Urinary bladder (tissue), 4 donors: ENCODE measurements around the gene POMGNT1. TPM values are rescaled to one million over a fixed set of nuclear protein-coding genes. Genes with fewer than 3 reads are reported as not detected.
"Not testable (repeated sequence)": the region's sequence is repeated elsewhere in the genome, so short reads cannot be mapped to it uniquely, and the experiment has no call there.

ENCODE experiments used
- DNase-seq: peaks from one replicate; pipeline ENCODE4 v3.0.0-alpha.2; 2015; ENCODE audit errors: extremely low spot score
- H3K27ac ChIP-seq: one replicate; pipeline ENCODE4 v1.5.1; 2013; ENCODE audit warnings: low read depth, mild to moderate bottlenecking, moderate library complexity
- H3K36me3 ChIP-seq: one replicate; pipeline ENCODE4 v1.6.1; 2013; ENCODE audit warnings: mild to moderate bottlenecking, moderate library complexity; ENCODE audit not compliant: insufficient read depth
- H3K4me1 ChIP-seq: one replicate; pipeline ENCODE4 v1.6.1; 2013; ENCODE audit warnings: mild to moderate bottlenecking, moderate library complexity; ENCODE audit not compliant: insufficient read depth
- H3K4me3 ChIP-seq: one replicate; pipeline ENCODE4 v1.5.1; 2013; ENCODE audit warnings: low read depth, low read length
- WGBS: extraction: QIAGEN DNeasy Blood & Tissue Kit; methylation state at CpG from one replicate; pipeline ENCODE4 v1.1.7; 2013; 5-methylcytosine and 5-hydroxymethylcytosine counted together
- polyA plus RNA-seq: library from polyadenylated mRNA; stranded (reverse); fragments of 200-250 nt; gene quantifications from one replicate; pipeline ENCODE4 v1.2.3, GENCODE V29; 2013
- total RNA-seq: library from RNA; depleted of rRNA; stranded (reverse); fragments of >200 nt; gene quantifications from one replicate; pipeline ENCODE4 v1.2.3, GENCODE V29; 2014
- donor health status: healthy with polysubstance abuse.
- donor health status: healthy.

Gene POMGNT1
- total and polyA plus RNA-seq, 2 donors: 20.0 to 41.0 TPM

DNA sequence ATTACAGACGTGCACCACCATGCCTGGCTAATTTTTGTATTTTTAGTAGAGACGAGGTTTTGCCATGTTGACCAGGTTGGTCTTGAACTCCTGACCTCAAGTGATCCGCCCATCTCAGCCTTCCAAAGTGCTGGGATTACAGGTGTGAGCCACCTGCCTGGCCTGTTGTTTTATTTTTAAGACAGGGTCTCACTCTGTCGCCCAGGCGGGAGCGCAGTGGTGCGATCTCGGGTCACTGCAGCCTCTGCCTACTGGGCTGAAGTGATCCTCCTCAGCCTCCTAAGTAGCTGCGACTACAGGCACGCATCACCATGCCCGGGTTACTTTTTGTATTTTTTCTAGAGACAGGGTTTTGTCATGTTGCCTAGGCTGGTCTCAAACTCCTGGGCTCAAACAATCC is 24.8 kb upstream of the POMGNT1 start:
- H3K4me1 ChIP-seq, H3K27ac ChIP-seq, DNase-seq, H3K4me3 ChIP-seq, H3K36me3 ChIP-seq: not testable (repeated sequence)
- 78% methylated on average over 11 of the region's 11 CpGs for WGBS

GRCh38 chr1:46221749-46222148 is 23.5 kb upstream of the POMGNT1 start:
- Histone ChIP-seq H3K4me3 (no peak overlapping the region), H3K27ac (no peak overlapping the region), H3K36me3 (no peaks in the 10 kb centered on the region), H3K4me1 (no peaks in the 10 kb centered on the region)
- 49% methylated on average over 4 of the region's 4 CpGs for WGBS
- no peak for DNase-seq

DNA sequence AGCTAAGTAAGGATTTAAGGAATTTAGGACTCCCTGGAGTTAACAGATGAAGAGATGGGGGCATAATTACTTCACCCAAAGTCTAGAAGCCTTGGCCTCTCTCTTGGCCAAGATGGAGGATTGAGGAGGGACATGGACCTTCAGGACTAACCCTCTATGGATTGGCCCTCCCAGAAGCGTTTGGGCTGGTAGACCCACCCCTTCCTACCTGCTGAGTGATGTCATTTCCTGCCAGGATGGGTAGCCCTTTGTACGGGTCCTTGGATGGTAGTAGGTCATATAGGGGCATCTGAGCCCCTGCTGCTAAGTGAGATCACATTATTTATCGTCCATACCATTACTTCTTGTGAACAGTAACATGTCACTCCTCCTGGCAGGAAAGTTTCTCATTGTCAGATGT is 22.6 kb upstream of the POMGNT1 start:
- Histone ChIP-seq H3K4me1 (no peaks in the 10 kb centered on the region), H3K27ac (no peak overlapping the region), H3K36me3 (no peaks in the 10 kb centered on the region), H3K4me3 (no peak overlapping the region)
- WGBS: 85% methylated on average over 3 of the region's 3 CpGs
- no peak for DNase-seq

DNA sequence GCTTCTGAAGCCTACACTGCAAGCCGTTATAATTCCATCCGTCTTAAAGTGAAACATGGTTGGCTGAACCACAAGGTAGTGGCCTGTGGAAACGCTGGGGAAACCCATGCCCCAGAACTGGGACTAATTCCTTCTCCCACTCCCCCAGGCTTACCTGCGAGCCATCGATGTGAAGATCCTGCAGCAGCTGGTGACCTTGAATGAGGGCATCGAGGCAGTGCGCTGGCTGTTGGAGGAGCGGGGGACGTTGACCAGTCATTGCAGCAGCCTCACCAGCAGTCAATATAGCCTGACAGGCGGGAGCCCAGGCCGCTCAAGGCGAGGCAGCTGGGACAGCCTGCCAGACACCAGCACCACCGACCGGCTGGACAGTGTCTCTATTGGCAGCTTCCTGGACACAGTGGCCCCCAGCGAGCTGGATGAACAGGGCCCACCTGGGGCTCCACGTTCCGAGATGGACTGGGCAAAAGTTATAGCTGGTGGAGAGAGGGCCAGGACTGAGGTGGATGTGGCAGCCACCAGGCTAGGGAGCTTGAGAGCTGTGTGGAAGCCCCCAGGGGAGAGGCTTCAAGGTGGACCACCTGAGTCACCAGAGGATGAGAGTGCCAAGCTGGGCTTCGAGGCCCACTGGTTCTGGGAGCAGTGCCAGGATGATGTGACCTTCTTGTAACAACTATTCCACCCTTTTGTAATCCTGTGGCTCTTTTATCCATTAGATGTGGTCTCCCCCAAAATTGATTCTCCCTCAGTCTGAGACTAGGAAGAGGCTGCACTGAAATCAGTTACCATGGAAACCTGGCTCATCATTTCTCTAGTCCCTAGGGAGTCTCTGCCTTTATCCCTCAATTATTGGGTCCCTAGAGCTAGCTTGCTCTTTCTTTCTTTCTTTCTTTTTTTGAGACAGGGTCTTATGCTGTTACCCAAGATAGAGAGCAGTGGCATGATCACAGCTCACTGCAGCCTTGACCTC is 21.6 kb upstream of the POMGNT1 start:
- no peak overlapping the region for H3K27ac ChIP-seq
- no peaks in the 10 kb centered on the region for H3K4me1 ChIP-seq
- peaks cover 2% of the 10 kb centered on the region for H3K36me3 ChIP-seq
- H3K4me3 ChIP-seq: no peak overlapping the region
- no peak for DNase-seq
- WGBS: 77% methylated on average over 18 of the region's 18 CpGs

- peak; percentile 68 for DNase-seq
- Histone ChIP-seq H3K4me1 (no peaks in the 10 kb centered on the region), H3K27ac (no peak overlapping the region), H3K4me3 (no peak overlapping the region), H3K36me3 (peaks cover 2% of the 10 kb centered on the region)
- 82% methylated on average over 8 of the region's 8 CpGs for WGBS
These were observed 20.2 kb upstream of the POMGNT1 start for GRCh38 chr1:46218443-46218842.

DNA sequence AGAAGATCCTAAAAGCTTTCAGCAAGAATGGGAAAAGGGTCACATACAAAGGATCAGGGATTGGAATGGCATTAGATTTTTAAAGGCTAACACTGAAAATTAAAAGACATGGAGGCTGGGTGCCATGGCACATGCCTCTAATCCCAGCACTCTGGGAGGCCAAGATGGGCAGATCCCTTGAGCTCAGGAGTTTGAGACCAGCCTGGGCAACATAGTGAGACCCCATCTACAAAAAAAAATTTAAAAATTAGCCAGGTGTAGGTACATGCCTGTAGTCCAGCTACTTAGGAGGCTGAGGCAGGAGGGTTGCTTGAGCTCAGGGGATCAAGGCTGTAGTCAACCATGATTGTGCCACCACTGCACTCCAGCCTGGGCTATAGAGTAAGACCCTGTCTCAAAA is 17.3 kb upstream of the POMGNT1 start:
- DNase-seq: no peak
- Histone ChIP-seq H3K27ac (no peak overlapping the region), H3K4me3 (no peak overlapping the region), H3K36me3 (peaks cover 2% of the 10 kb centered on the region), H3K4me1 (no peaks in the 10 kb centered on the region)

DNA sequence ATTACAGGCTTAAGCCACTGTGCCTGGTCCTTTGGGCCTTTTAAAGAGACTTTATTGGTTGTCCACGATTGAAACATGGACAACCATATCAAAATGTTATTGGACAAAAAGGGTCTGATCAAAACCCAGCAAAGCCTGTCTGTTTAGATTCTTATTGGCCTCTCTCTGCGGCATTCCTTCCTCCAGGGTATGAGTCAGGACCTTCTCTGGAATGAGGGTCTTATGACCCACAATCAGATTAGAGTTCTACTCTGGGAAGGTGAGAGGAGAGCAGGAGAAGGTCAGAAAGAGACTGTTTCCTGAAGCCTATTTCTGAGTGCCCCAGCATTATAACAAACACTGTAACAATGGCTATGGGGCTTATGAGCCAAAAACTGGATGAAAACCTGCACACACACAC is 12.8 kb upstream of the POMGNT1 start:
- DNase-seq: no peak
- H3K27ac ChIP-seq: no peak overlapping the region
- no peak overlapping the region for H3K4me3 ChIP-seq
- WGBS: 61% methylated on average over 2 of the region's 2 CpGs
- H3K36me3 ChIP-seq: peaks cover 2% of the 10 kb centered on the region
- no peaks in the 10 kb centered on the region for H3K4me1 ChIP-seq

- peaks cover 2% of the 10 kb centered on the region for H3K36me3 ChIP-seq
- H3K4me3 ChIP-seq: no peak overlapping the region
- peaks cover 3% of the 10 kb centered on the region for H3K4me1 ChIP-seq
- no peak for DNase-seq
- WGBS: 94% methylated on average over 3 of the region's 3 CpGs
- no peak overlapping the region for H3K27ac ChIP-seq
These were observed 12.3 kb upstream of the POMGNT1 start for GRCh38 chr1:46210561-46210960.

GRCh38 chr1:46206399-46206798 is 8.2 kb upstream of the POMGNT1 start:
- Histone ChIP-seq H3K4me3 (no peak overlapping the region), H3K27ac (no peak overlapping the region), H3K36me3 (no peaks in the 10 kb centered on the region), H3K4me1 (peaks cover 3% of the 10 kb centered on the region)
- 79% methylated on average over 2 of the region's 2 CpGs for WGBS
- no peak for DNase-seq

GRCh38 chr1:46205791-46206190 is 7.6 kb upstream of the POMGNT1 start:
- H3K36me3 ChIP-seq: no peaks in the 10 kb centered on the region
- no peak overlapping the region for H3K27ac ChIP-seq
- H3K4me1 ChIP-seq: peaks cover 3% of the 10 kb centered on the region
- H3K4me3 ChIP-seq: no peak overlapping the region
- 53% methylated on average over 3 of the region's 3 CpGs for WGBS
- DNase-seq: no peak

- H3K4me1 ChIP-seq: peaks cover 3% of the 10 kb centered on the region
- no peak overlapping the region for H3K4me3 ChIP-seq
- no peak overlapping the region for H3K27ac ChIP-seq
- WGBS: 72% methylated on average over 3 of the region's 3 CpGs
- no peaks in the 10 kb centered on the region for H3K36me3 ChIP-seq
- no peak for DNase-seq
These were observed 6.9 kb upstream of the POMGNT1 start for GRCh38 chr1:46205141-46205540.

GRCh38 chr1:46204406-46204742 is 6.1 kb upstream of the POMGNT1 start:
- Histone ChIP-seq H3K27ac (no peak overlapping the region), H3K4me3 (peak overlapping the region; percentile 80), H3K36me3 (no peaks in the 10 kb centered on the region), H3K4me1 (peaks cover 3% of the 10 kb centered on the region)
- DNase-seq: no peak
- WGBS: 28% methylated on average over 5 of the region's 5 CpGs

DNA sequence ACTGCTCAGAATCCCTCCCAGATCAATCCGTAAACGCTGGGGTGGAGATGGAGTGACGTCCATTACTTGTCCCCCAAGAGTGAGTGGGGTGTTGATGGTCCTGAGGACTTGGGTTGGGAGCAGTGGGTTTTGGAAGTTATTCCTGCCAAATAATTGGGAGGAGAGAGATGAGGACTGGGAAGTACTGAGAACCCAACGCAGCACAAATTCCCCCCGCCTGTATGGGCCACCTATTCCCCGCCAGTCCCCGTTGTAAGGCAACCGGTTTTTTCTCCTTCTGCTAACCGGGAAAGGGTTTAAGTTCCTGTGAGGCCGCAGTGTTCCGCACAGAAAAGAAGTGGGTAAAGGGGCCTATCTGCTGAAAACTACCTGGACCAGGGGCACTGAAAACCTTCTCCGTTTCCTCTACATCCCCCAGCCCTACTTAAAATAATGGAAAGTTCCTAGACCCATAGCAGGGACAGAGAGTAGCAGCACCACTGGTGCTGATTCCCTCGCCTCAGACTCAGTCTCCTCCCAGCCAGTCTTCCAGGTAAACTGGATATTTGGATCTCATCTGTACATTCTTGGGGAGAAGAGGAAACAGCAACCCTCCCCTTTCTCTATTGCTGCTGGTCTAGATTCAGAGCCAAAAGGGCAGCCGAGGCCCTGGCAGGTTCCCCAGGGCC is 5.6 kb upstream of the POMGNT1 start:
- Histone ChIP-seq H3K36me3 (no peaks in the 10 kb centered on the region), H3K4me3 (peak overlapping the region; percentile 80), H3K4me1 (peaks cover 3% of the 10 kb centered on the region), H3K27ac (no peak overlapping the region)
- WGBS: 17% methylated on average over 14 of the region's 14 CpGs
- no peak for DNase-seq

GRCh38 chr1:46199233-46199749 is 1.1 kb upstream of the POMGNT1 start:
- Histone ChIP-seq H3K27ac (no peak overlapping the region), H3K36me3 (no peaks in the 10 kb centered on the region), H3K4me1 (peaks cover 2% of the 10 kb centered on the region), H3K4me3 (no peak overlapping the region)
- WGBS: 70% methylated on average over 3 of the region's 3 CpGs
- no peak for DNase-seq
